OCI-LY3 (cell line): Measurements from ENCODE around the gene TTLL10.

ENCODE experiments used
- H2AFZ ChIP-seq: fragments of 200-600, 300-600 bp; shearing (Covaris generic); 2 replicates; pipeline ENCODE4 v1.6.0; 2014; ENCODE audit warnings: antibody characterized with exemption, low read depth, low read length
- H3K27ac ChIP-seq: fragments of 200-600, 300-600 bp; sonication (generic); 2 replicates; pipeline ENCODE4 v1.5.1; 2014; ENCODE audit warnings: mild to moderate bottlenecking, low read length, moderate library complexity, mixed read lengths
- H3K27me3 ChIP-seq: fragments of 200-600, 300-600 bp; sonication (generic); 2 replicates; pipeline ENCODE4 v1.6.1; 2014; ENCODE audit warnings: low read depth, low read length, mixed read lengths
- H3K36me3 ChIP-seq: fragments of 200-600, 300-600 bp; sonication (generic); replicated peaks from 2 replicates; pipeline ENCODE3; 2014; ENCODE audit warnings: low read depth, low read length, mixed read lengths
- H3K4me1 ChIP-seq: fragments of 300-600, 200-600 bp; sonication (generic); 2 replicates; pipeline ENCODE4 v1.6.1; 2014; ENCODE audit warnings: low read length, mixed read lengths
- H3K4me2 ChIP-seq: fragments of 200-600, 300-600 bp; sonication (generic); 2 replicates; pipeline ENCODE4 v1.6.1; 2014; ENCODE audit warnings: low read length, mixed read lengths
- H3K4me3 ChIP-seq: fragments of 300-600, 200-600 bp; sonication (generic); 2 replicates; pipeline ENCODE4 v1.5.1; 2014; ENCODE audit warnings: antibody characterized with exemption, mild to moderate bottlenecking, low read length, moderate library complexity
- H3K79me2 ChIP-seq: fragments of 300-600, 200-600 bp; shearing (Covaris generic); 2 replicates; pipeline ENCODE4 v1.6.1; 2014; ENCODE audit warnings: mild to moderate bottlenecking, low read length, mixed read lengths
- H3K9ac ChIP-seq: fragments of 300-600, 200-600 bp; shearing (Covaris generic); 2 replicates; pipeline ENCODE4 v1.6.0; 2014; ENCODE audit warnings: mild to moderate bottlenecking, low read length, moderate library complexity
- H3K9me3 ChIP-seq: fragments of 200-600, 300-600 bp; shearing (Covaris generic); 2 replicates; pipeline ENCODE4 v1.6.1; 2014; ENCODE audit warnings: low read length, mixed read lengths; ENCODE audit not compliant: insufficient read depth
- H4K20me1 ChIP-seq: fragments of 200-600, 300-600 bp; sonication (generic); 2 replicates; pipeline ENCODE4 v1.6.1; 2016; ENCODE audit warnings: low read length, mixed read lengths; ENCODE audit not compliant: insufficient read depth
- CTCF ChIP-seq: fragments of 200-600, 300-600 bp; sonication (generic); IDR thresholded peaks from 2 replicates; pipeline ENCODE4 v1.5.1; 2014; ENCODE audit warnings: antibody characterized with exemption, low read length, low read depth
- EZH2phosphoT487 ChIP-seq: fragments of 200-600 bp; shearing (Covaris generic); IDR thresholded peaks from 2 replicates; pipeline ENCODE4 v1.6.1; 2018; ENCODE audit warnings: antibody characterized with exemption, mixed run types, low read depth

The TTLL10 gene

DNA sequence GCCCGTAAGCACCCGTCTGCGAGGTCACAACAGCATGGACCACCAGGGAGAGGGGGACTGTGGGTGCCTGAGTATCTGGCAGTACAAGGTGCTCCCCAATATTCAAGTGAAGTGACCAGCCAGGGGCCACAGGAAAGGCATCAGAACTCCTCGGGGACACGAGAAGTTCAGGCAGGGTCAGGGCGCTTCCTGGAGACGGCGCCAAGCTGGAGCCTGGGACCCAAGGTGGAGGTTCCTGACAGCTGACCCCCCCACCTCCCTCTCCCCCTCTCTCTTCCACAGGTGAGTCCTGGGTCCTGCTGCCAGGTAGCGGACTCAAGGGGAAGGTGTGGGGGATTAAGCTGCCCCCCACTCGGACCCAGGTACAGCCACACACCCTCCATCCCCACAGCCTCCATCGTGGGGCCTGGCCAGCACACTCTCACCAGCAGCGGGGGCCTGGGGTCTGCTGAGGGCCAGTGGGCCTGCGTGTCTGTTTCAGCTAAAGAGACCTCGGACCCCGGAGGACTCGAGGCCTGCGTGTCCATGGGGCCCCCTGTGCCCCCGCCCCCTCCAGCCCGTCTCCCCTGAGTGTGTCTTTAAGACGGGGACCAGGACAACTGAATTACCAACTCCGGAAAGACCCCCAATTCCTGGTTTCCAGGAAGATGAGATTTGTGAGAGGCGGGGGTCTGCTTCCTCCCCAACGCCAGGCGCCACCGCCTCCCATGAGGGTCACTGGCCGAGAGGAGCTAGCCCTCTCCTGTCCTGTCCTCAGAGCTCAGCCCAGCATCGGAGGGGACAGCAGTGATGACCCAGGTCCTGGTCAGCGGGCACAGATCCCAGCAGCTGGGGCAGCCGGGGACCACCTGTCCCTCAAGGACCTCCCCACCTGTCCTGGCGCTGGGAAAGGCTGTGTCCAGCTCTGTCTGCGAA lies 26.5 kb downstream of the TTLL10 start:
- Histone ChIP-seq H3K4me3 (peak overlapping the region; percentile 71), H3K9me3 (no peaks in the 10 kb centered on the region), H3K79me2 (no peaks in the 10 kb centered on the region), H3K36me3 (no peaks in the 10 kb centered on the region), H3K4me2 (peak overlapping the region; percentile 65), H3K27ac (no peak overlapping the region), H3K27me3 (peaks cover 8% of the 10 kb centered on the region), H3K4me1 (no peaks in the 10 kb centered on the region), H3K9ac (peak overlapping the region; percentile 52), H4K20me1 (no peaks in the 10 kb centered on the region), H2AFZ (no peak overlapping the region)
- TF ChIP-seq EZH2phosphoT487 (no peak), CTCF (no peak)

DNA sequence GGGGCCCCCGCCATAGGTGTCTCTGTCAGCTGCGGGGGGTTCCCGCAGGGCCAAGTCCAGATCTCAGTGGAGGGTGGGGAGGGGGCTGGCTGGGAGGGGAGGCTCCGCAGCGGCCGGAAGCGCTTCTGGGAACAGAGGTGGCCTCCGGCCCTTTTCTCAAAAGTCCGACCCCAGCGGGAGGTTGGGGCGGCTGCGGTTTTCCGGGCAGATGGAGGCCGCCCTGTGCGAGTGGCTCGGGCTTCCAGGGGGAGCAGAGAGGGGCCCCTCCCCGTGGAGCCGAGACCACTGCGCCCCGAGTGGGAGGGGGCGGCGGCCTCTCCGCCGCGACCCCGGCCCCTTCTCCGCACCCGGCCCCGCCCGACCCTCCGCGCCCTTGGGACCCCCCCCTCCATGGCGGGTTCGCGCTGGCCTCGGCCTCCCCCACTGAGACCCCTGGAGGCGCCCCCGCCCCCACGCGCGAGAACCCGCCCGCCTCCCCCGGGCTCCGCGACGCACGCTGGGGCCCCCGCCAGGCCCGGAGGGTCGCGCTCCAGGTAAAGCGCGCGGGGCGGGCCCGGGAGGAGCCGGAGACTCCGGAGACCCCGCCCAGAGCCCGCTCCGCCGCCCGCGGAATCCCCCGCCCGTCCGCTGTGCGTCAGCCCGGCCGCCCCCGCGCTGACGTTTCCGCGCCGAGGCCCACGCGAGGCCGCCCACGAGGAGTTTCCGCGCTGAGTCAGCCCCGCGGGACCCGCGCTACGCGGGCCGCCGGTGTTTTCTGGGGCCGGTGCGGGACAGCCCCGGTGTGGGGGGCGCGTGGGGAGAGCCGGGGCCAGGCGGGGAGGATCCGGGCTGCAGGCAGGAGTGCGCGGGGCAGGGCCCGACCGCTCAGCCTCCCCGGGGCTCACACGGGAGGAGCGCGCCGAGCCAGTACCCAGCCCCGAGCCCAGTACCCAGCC lies 27.5 kb downstream of the TTLL10 start:
- Histone ChIP-seq H3K36me3 (no peaks in the 10 kb centered on the region), H3K4me1 (peaks cover 4% of the 10 kb centered on the region), H3K4me3 (peak overlapping the region; percentile 71), H3K27ac (no peak overlapping the region), H4K20me1 (no peaks in the 10 kb centered on the region), H3K27me3 (peaks cover 13% of the 10 kb centered on the region), H3K9ac (peak overlapping the region; percentile 52), H2AFZ (no peak overlapping the region), H3K4me2 (peak overlapping the region; percentile 65), H3K9me3 (no peaks in the 10 kb centered on the region), H3K79me2 (no peaks in the 10 kb centered on the region)
- no peak for TF ChIP-seq EZH2phosphoT487
- TF ChIP-seq CTCF, result no peak

DNA sequence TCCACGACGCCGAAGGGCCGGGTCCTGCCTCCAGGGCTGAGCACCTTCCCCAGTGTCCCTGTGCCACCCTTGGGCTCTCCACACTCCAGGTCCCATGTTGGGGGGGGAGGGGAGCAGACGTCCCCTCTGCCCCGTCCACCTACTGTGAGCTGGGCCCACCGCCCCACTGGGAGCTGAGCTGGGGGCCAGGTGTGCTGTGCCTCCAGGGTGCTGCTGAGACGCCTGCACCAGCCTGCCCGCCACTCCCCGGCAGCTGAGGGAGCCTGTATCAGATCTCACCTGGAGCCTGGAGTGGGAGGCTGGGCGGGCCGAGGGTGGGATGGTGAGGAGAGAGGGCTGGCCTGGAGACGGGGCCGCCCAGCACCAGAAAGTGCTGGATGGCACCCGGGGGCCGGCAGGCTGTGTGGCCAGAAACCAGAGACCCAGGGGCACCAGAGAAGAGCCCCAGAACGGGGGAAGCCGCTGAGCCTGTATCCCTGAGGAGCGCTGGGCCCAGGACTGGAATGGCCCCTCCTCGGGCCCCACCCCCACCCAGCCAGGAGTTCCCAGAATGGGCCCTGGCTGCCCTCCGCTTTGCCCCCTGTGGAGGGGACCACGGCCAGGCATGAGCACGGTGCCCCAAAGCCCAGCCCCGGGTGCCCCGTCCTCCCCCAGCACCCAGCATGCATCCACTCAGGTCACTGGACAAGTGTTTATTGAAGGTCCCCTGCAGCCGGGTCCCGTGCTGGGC lies 29.3 kb downstream of the TTLL10 start:
- TF ChIP-seq CTCF (no peak), EZH2phosphoT487 (no peak)
- peaks cover 29% of the 10 kb centered on the region for H3K27me3 ChIP-seq
- no peaks in the 10 kb centered on the region for H3K9me3 ChIP-seq
- H2AFZ ChIP-seq, result no peak overlapping the region
- H3K4me1 ChIP-seq, result peaks cover 12% of the 10 kb centered on the region
- H3K79me2 ChIP-seq, result no peaks in the 10 kb centered on the region
- H3K4me2 ChIP-seq, result no peak overlapping the region
- H3K27ac ChIP-seq, result no peak overlapping the region
- H4K20me1 ChIP-seq, result no peaks in the 10 kb centered on the region
- no peaks in the 10 kb centered on the region for H3K36me3 ChIP-seq
- H3K9ac ChIP-seq, result no peak overlapping the region
- H3K4me3 ChIP-seq, result no peak overlapping the region
